Islet precursor cell (in vitro differentiated cells): ENCODE data around the gene ECEL1.
"Not testable (repeated sequence)": the region's sequence is repeated elsewhere in the genome, so short reads cannot be mapped to it uniquely, and the experiment has no call there.

Source experiments
- DNase-seq: peaks from one replicate; pipeline ENCODE4 v3.0.0-alpha.2; 2018

Gene ECEL1

DNA sequence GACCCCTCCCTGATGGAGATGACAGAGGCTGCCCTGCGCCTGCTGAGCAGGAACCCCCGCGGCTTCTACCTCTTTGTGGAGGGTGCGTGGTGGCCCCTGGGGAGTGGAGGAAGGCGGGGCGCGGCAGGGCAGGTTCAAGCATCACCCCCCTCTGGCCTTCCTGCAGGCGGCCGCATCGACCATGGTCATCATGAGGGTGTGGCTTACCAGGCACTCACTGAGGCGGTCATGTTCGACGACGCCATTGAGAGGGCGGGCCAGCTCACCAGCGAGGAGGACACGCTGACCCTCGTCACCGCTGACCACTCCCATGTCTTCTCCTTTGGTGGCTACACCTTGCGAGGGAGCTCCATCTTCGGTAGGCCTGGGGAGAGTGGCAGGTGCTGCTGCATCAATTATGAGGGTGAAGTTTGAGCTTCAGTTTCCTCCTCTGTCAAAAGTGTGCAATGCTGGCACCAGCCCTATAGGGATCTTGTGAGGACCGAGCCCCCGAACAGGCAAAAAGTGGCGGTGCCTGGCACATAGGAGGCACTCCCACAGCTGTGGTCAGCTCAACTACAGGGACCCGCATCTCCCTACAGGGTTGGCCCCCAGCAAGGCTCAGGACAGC, 29.5 kb downstream of the ECEL1 start:
- DNase-seq = peak; percentile 43

- peak; percentile 35 for DNase-seq
Measured at GRCh38 chr2:232457121-232458011, 30.3 kb downstream of the ECEL1 start.

DNA sequence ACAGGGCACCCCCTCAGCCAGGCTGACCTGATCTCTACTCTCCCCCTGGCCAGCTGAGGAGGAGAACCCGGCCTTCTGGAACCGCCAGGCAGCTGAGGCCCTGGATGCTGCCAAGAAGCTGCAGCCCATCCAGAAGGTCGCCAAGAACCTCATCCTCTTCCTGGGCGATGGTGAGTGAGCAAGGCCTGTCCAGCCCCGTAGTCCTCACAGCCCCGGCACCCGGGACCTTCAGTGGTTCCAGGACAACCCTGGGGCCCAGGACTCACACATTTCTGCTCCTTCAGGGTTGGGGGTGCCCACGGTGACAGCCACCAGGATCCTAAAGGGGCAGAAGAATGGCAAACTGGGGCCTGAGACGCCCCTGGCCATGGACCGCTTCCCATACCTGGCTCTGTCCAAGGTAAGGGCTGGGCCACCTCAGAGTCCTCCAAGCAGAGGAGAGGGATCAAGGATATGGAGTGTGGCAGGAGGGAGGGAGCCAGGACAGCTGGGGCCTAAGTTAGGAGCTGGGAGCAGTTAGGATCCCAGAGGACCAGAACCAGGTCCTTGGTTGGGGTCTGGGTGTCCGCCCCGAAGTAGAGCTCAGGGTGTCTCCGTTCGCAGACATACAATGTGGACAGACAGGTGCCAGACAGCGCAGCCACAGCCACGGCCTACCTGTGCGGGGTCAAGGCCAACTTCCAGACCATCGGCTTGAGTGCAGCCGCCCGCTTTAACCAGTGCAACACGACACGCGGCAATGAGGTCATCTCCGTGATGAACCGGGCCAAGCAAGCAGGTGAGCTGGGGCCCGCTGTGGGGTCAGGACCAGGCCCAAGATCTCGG, 31.1 kb downstream of the ECEL1 start:
- DNase-seq = peak; percentile 29

DNA sequence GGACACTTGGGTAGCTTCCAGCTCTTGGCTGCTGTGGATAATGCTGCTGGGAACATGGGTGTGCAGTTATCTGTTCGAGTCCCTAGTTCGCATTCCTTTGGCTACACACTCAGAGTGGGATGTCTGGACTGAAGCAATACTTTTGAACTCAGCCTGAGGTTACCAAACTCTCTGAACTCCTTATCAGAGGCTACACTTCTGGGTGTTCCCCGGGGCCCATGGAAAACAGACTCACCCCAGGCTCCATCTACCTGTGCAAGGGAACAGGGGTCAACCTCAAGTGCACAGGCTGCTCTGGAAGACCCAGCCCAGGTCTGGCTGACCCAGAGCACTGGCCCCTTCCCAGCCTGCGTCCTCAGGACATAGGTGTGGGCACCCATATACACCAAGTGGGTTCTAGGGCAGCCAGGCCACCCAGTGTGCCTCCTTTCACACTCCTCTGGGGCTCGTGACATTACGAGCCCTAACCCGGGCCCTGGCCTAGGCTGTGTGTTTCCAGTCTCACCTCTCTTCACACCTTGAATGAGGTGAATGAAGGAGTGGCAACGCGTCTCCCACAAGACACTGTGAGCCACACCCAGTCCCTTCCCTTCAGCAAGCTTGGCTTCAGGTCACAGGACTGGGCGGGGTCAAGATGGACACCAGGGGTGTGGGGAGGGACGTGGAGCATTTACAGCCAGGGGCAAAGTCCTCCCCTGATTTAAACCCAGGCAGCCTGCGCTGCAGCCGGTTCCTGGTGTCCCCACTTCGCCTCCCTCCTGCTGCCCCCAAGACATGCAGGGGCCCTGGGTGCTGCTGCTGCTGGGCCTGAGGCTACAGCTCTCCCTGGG, 32.0 kb downstream of the ECEL1 start, which contains the start of gene ALPI:
Gene ALPI (plus strand): TSS at position 728 of the 830 bp plus-strand sequence. CDS start 47 bp downstream, at position 775.
- DNase-seq = no peak

- peak; percentile 43 for DNase-seq
Measured at GRCh38 chr2:232454630-232455029, 33.0 kb downstream of the ECEL1 start.

- DNase-seq = peak; percentile 41
Measured at GRCh38 chr2:232451645-232452044, 36.0 kb downstream of the ECEL1 start.

- DNase-seq = peak; percentile 54
Measured at GRCh38 chr2:232449964-232450363, 37.7 kb downstream of the ECEL1 start.

DNA sequence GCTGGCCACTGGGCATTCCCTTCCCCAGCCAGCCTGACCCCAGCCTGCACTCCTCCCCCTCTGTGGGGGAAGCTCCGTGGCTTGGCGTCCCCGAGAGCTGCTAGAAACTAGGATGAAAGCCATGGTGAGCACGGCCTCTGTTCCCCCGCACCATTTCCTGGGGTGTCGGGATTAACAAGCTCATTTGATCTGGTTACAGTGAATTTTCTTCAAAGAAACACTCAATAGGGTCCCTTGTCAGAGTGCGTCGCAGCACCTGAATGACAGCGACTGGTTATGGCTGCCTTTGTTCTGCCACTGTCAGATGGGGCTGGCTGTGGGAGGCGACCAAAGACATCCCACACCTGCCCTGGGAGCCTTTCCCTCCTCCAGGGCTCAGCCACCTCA, 39.3 kb downstream of the ECEL1 start:
- no peak for DNase-seq

DNA sequence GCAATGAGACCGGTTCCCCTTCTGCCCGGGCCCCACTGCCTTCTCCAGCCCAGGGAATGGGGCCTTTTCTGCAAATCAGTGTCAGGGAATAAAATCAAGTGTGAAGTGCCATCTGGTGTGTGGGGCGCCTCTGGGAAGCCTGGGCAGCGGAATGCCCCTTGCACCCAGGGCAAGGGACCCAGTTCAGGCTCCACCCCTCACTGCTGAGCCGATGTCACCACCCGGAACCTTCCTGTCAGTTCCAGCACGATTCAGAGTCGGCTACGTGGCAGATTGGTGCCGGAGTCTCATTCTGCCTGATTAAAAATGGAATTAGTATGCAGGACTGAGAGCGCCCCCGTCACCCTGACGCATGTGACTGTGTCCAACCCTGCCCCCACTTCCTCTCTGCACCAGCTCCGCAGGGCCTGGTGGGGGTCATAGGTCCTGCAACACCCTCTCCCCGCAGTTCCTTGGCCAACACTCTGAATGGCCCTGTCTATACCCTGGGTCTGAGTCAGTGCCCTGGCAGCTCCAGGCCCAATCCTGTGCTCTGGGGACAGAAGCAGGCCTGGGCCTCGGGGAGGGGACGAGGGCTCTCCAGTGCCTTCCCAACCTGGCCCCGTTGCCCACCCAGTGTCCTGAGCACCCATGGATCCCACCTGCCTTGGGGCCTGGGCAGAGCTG, 39.9 kb downstream of the ECEL1 start:
- DNase-seq = peak; percentile 57

DNA sequence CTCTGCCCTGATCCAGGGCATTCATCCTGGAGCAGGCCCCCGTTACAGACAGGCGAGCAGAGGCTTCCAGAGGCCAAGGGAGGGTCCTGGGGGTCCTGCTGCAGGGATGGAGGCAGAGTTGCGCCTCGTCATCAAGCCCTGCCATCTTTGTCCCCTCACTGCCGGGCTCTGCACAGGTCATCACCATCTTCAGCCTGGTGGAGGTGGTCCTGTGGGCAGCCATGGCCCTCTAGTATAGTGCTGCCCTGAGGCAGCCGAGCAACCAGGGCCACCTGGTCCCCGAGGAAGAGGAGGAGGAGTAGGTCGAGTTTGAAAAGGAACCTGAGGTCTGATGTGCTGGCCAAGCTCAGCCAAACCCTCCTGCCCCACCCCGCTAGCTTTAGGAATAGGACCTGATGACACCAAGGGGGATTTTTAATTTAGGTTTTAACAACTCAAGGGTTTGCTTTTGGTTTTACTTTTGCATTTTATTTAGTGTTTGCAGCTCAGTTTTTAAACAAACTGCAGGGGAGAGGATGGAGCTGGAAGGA, 40.5 kb downstream of the ECEL1 start:
- DNase-seq = peak; percentile 38

- DNase-seq = peak; percentile 50
Measured at GRCh38 chr2:232446266-232446777, 41.3 kb downstream of the ECEL1 start.

- DNase-seq = peak; percentile 41
Measured at GRCh38 chr2:232445149-232445885, 42.3 kb downstream of the ECEL1 start.

GRCh38 chr2:232444409-232445148, 43.1 kb downstream of the ECEL1 start:
- DNase-seq = peak; percentile 90

DNA sequence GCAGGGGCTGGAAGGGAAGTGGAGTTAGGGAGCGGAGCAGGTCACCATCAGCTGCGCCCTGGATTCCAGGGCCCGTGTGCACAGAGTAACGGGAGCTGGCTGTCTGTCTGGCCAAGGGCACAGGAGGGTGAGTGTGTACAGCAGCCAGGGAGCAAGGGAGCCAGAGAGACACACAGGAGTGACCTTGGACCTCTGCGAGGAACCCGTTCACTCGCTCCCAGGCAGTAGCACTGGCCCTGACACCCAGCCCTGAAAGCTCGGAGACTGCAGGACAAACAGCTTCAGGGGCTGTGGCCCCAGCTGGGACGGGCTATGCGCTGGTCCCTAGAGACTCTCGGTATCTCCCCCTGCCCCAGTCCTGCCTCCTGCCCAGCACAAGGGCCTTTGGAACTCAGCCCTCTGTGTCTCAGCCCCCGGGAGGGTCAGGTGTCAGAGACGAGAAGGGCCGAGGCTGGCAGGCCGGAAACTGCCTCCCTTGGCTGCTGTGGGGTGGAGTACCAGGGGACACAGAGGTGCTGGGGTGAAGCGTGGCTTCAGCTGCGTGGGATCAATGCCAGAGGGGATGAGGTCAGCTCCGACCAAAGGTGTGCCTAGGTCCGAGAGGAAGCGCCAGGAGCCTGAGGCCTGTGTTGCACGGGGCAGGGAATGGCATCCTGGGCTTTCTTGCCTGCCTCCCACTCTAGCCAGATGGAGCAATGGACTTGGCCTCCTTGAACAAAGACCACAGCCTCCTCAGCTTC, 43.8 kb downstream of the ECEL1 start:
- not testable (repeated sequence) for DNase-seq

DNA sequence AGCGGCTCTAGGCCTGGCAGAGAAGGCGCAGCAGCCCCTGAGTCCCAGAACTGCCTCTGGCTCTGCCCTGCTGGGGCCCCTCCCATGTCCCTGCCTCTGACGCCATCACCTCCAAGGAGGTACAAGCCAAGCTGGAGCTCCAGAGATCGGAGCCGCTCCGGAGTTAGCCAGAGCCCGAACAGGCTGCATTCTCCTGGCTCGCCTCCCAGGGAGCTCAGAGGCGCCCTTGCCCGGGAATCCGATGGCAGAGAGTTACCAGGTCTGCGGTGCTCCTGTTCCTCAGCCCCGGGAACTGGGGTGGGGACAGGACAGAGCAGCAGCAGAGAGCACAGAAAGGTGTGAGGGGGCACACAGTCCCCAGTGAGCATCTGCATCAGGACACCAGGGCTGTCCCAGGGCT, 44.6 kb downstream of the ECEL1 start:
- DNase-seq = not testable (repeated sequence)

DNA sequence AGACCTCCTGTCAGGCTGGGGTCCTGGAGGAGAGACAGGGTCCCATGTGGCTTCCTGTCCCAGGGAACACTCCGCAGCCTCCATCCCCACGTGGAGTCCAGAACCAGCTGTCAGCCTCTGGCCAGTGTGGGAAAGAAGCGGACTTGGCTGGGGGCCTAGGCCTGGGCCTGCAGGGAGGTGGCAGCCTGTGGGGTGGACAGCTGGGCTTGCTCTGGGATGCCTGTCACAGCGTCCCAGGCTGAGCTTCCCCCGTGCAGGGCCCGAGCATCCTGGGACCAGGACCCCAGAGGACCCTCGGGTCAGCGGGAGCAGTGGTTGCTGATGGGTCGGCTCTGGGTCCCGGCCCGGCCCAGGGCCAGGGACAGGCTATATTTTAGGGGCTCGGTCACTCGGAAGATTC, 45.2 kb downstream of the ECEL1 start:
- DNase-seq = peak; percentile 31

DNA sequence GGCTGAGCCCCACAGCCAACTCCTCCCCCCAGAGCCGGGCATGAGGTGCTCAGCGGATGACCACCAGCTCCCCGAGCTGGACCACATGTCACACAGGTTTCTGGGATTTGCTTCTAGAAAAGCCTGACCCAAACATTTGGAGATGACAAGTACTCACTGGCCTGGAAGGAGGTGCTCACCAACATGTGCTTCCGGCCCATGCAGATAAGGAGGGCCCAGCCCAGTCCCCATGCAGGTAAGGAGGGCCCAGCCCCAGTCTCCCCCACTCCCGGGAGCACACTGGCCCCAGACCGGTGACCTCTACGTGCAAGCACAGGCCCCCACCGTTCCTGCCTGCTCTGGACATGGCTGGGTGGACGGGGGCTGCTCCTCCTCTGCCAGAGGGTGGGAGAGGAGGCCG, 45.7 kb downstream of the ECEL1 start:
- peak; percentile 50 for DNase-seq

GRCh38 chr2:232441147-232441651, 46.4 kb downstream of the ECEL1 start:
- peak; percentile 45 for DNase-seq
